Karpas-422 (cell line): ENCODE data around the gene MORC2. TPM values are rescaled to one million over a fixed set of nuclear protein-coding genes. Genes with fewer than 3 reads are reported as not detected.

Experiments
- DNase-seq: peaks from one replicate; pipeline ENCODE4 v3.0.0-alpha.2; 2015
- H2AFZ ChIP-seq: fragments of 200-600 bp; sonication (generic); 2 replicates; pipeline ENCODE4 v1.6.1; 2014; ENCODE audit warnings: antibody characterized with exemption, low read length, mixed read lengths
- H3K27ac ChIP-seq: fragments of 200-600 bp; sonication (generic); 2 replicates; pipeline ENCODE4 v1.5.1; 2014; ENCODE audit warnings: mild to moderate bottlenecking, low read length, moderate library complexity
- H3K27me3 ChIP-seq: fragments of 200-600 bp; sonication (generic); 2 replicates; pipeline ENCODE4 v1.6.1; 2014; ENCODE audit warnings: low read length, mixed read lengths
- H3K36me3 ChIP-seq: fragments of 200-600 bp; sonication (generic); 2 replicates; pipeline ENCODE4 v1.6.1; 2014; ENCODE audit warnings: low read length, mixed read lengths; ENCODE audit not compliant: insufficient read depth
- H3K4me1 ChIP-seq: fragments of 200-600 bp; sonication (generic); 2 replicates; pipeline ENCODE4 v1.6.1; 2014; ENCODE audit warnings: mild to moderate bottlenecking, low read length, mixed read lengths
- H3K4me2 ChIP-seq: fragments of 200-600 bp; sonication (generic); 2 replicates; pipeline ENCODE4 v1.6.1; 2014; ENCODE audit warnings: low read length, low read depth, mild to moderate bottlenecking; ENCODE audit not compliant: poor library complexity, severe bottlenecking
- H3K4me3 ChIP-seq: fragments of 200-600 bp; sonication (generic); 2 replicates; pipeline ENCODE4 v1.5.1; 2014; ENCODE audit warnings: mild to moderate bottlenecking, antibody characterized with exemption, low read length, mixed read lengths
- H3K79me2 ChIP-seq: fragments of 200-600 bp; sonication (generic); 2 replicates; pipeline ENCODE4 v1.6.1; 2014; ENCODE audit warnings: mild to moderate bottlenecking, low read length, mixed read lengths
- H3K9ac ChIP-seq: fragments of 200-600 bp; sonication (generic); 2 replicates; pipeline ENCODE4 v1.6.0; 2014; ENCODE audit warnings: low read length
- H3K9me2 ChIP-seq: fragments of 200-600 bp; sonication (generic), shearing (Covaris generic); replicated peaks from 2 replicates; pipeline ENCODE4 v1.6.0; 2014; ENCODE audit warnings: mild to moderate bottlenecking, low read length, moderate library complexity; ENCODE audit not compliant: insufficient read depth
- H3K9me3 ChIP-seq: fragments of 300-700, 200-600 bp; sonication (generic); 2 replicates; pipeline ENCODE4 v1.6.1; 2014; ENCODE audit warnings: low read length, mixed read lengths
- H4K20me1 ChIP-seq: fragments of 200-600 bp; sonication (generic); 2 replicates; pipeline ENCODE4 v1.6.1; 2014; ENCODE audit warnings: mild to moderate bottlenecking, antibody characterized with exemption, low read length, low read depth; ENCODE audit not compliant: insufficient read depth
- total RNA-seq: library from RNA; depleted of rRNA; stranded (reverse); fragments of >200 nt; shearing (Covaris generic); gene quantifications from 2 replicates; pipeline ENCODE4 v1.2.3, GENCODE V29; 2014; ENCODE audit warnings: low replicate concordance

MORC2 gene
- total RNA-seq, 1 experiment from 2014 or later, result 29.0 TPM

- no peaks in the 10 kb centered on the region for H3K9me3 ChIP-seq
- DNase-seq, result no peak
- H3K4me2 ChIP-seq, result no peak overlapping the region
- H3K4me1 ChIP-seq, result no peaks in the 10 kb centered on the region
- H3K4me3 ChIP-seq, result no peak overlapping the region
- H2AFZ ChIP-seq, result no peak overlapping the region
- no peak overlapping the region for H3K27ac ChIP-seq
- no peaks in the 10 kb centered on the region for H3K9me2 ChIP-seq
- H3K79me2 ChIP-seq, result no peaks in the 10 kb centered on the region
- no peaks in the 10 kb centered on the region for H3K27me3 ChIP-seq
- peaks cover 63% of the 10 kb centered on the region; the same call in 1 of the 2 replicates for H3K36me3 ChIP-seq
- H3K9ac ChIP-seq, result no peak overlapping the region
- no peaks in the 10 kb centered on the region for H4K20me1 ChIP-seq
Observed at GRCh38 chr22:30947173-30947815, 21.3 kb downstream of the MORC2 start.

GRCh38 chr22:30946354-30946753 is 22.2 kb downstream of the MORC2 start:
- Histone ChIP-seq H3K36me3 (peaks cover 67% of the 10 kb centered on the region), H4K20me1 (no peaks in the 10 kb centered on the region), H3K79me2 (no peaks in the 10 kb centered on the region), H3K27me3 (no peaks in the 10 kb centered on the region), H3K4me1 (no peaks in the 10 kb centered on the region), H3K4me3 (no peak overlapping the region), H3K9me2 (no peaks in the 10 kb centered on the region), H3K9me3 (no peaks in the 10 kb centered on the region), H3K4me2 (no peak overlapping the region), H2AFZ (no peak overlapping the region), H3K27ac (no peak overlapping the region), H3K9ac (no peak overlapping the region)
- DNase-seq, result no peak

DNA sequence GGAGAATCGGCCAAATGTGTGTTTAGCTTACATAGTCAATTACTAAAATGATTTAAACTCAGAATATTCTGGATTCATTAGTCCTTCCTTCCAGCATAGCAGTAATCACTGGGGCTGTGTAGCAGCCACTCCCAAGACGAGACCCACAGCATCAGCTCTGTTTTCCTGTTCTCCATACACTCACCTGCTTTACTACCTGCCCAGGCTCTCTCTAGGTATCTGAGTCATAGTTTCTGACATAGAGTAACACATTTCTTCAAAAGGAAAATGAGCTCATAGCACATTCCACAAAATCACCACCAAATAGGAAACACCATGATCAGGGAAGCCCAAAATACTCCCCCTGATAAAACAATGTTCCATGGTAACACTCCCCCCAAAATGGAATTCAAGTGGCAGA is 22.9 kb downstream of the MORC2 start:
- H3K9me3 ChIP-seq, result no peaks in the 10 kb centered on the region
- no peaks in the 10 kb centered on the region for H3K27me3 ChIP-seq
- no peaks in the 10 kb centered on the region for H4K20me1 ChIP-seq
- H2AFZ ChIP-seq, result no peak overlapping the region
- H3K36me3 ChIP-seq, result peaks cover 67% of the 10 kb centered on the region
- H3K4me3 ChIP-seq, result no peak overlapping the region
- H3K4me2 ChIP-seq, result no peak overlapping the region
- no peaks in the 10 kb centered on the region for H3K79me2 ChIP-seq
- no peaks in the 10 kb centered on the region for H3K9me2 ChIP-seq
- no peak for DNase-seq
- no peak overlapping the region for H3K9ac ChIP-seq
- H3K4me1 ChIP-seq, result no peaks in the 10 kb centered on the region
- H3K27ac ChIP-seq, result no peak overlapping the region

GRCh38 chr22:30944986-30945385 is 23.6 kb downstream of the MORC2 start:
- Histone ChIP-seq H4K20me1 (no peaks in the 10 kb centered on the region), H3K27ac (no peak overlapping the region), H3K4me3 (no peak overlapping the region), H3K79me2 (no peaks in the 10 kb centered on the region), H3K9ac (no peak overlapping the region), H2AFZ (no peak overlapping the region), H3K9me2 (no peaks in the 10 kb centered on the region), H3K27me3 (no peaks in the 10 kb centered on the region), H3K36me3 (peaks cover 64% of the 10 kb centered on the region), H3K4me2 (no peak overlapping the region), H3K4me1 (no peaks in the 10 kb centered on the region), H3K9me3 (no peaks in the 10 kb centered on the region)
- no peak for DNase-seq

GRCh38 chr22:30943368-30943767 is 25.2 kb downstream of the MORC2 start:
- no peaks in the 10 kb centered on the region for H3K79me2 ChIP-seq
- peaks cover 58% of the 10 kb centered on the region for H3K36me3 ChIP-seq
- DNase-seq, result no peak
- no peaks in the 10 kb centered on the region for H3K4me1 ChIP-seq
- H3K9me3 ChIP-seq, result no peaks in the 10 kb centered on the region
- no peaks in the 10 kb centered on the region for H4K20me1 ChIP-seq
- no peak overlapping the region for H3K4me2 ChIP-seq
- H3K27me3 ChIP-seq, result no peaks in the 10 kb centered on the region
- H2AFZ ChIP-seq, result no peak overlapping the region
- no peaks in the 10 kb centered on the region for H3K9me2 ChIP-seq
- no peak overlapping the region for H3K9ac ChIP-seq
- H3K4me3 ChIP-seq, result no peak overlapping the region
- no peak overlapping the region for H3K27ac ChIP-seq

DNA sequence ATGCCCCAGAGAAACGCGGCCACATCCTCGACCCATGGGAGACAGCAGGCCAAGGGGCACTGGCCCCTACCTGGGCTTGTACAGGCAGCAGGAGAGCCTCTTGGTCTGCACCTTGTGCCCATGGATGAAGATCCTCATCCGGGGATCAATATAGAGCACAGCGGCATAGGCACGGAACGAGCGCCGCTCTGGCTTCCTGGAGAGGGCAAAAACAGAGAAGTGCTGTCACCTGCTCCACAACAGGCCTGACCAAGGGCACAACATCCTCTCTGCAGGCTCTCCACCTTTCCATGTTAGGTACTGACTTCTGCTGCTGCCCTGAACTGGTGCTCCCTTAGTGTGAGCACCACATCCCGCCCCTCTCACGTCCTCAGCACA is 27.2 kb downstream of the MORC2 start:
- no peaks in the 10 kb centered on the region for H3K79me2 ChIP-seq
- H3K9me2 ChIP-seq, result no peaks in the 10 kb centered on the region
- H3K36me3 ChIP-seq, result peaks cover 53% of the 10 kb centered on the region
- no peaks in the 10 kb centered on the region for H3K9me3 ChIP-seq
- no peak overlapping the region for H2AFZ ChIP-seq
- H3K27ac ChIP-seq, result no peak overlapping the region
- no peak overlapping the region for H3K4me2 ChIP-seq
- no peak for DNase-seq
- H3K4me3 ChIP-seq, result no peak overlapping the region
- H3K27me3 ChIP-seq, result no peaks in the 10 kb centered on the region
- H3K9ac ChIP-seq, result no peak overlapping the region
- peaks cover 4% of the 10 kb centered on the region; the same call in 1 of the 2 replicates for H4K20me1 ChIP-seq
- no peaks in the 10 kb centered on the region for H3K4me1 ChIP-seq

DNA sequence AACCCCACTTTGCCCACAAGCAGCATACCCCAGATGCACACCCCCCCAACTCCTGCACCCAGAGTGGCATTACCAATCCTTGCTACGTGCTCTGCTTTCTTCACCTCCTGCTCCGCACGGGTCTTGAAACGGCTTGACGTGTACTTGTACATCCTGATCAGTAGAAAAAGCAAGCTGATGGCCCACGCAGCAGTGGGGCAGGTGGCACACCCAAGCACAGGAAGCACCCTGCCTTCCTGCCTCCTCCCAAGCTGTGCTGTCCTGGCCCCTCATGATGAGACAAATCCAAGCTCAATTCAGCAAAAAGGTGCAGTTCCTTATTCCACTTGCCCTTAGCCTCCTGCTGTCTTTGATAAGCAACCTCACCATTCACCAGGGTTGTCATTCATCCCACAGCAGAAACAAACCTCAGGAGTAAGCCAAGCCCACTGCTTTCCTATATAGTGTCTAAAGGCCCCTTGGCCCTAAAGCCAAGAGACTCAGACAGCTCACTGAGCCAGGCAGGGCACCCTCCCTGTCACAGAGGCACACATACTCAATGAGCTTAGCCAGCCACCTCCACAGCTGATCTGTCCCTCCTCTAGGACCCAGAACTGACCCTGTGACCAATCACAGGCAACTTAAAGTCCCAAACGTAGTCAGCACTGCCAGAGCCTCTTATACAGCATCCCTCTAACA is 27.8 kb downstream of the MORC2 start:
- Histone ChIP-seq H2AFZ (no peak overlapping the region), H3K27ac (no peak overlapping the region), H3K27me3 (no peaks in the 10 kb centered on the region), H3K36me3 (peaks cover 52% of the 10 kb centered on the region), H3K9ac (no peak overlapping the region), H3K79me2 (no peaks in the 10 kb centered on the region), H3K4me2 (no peak overlapping the region), H4K20me1 (peaks cover 4% of the 10 kb centered on the region; the same call in 1 of the 2 replicates), H3K9me3 (no peaks in the 10 kb centered on the region), H3K9me2 (no peaks in the 10 kb centered on the region), H3K4me3 (no peak overlapping the region), H3K4me1 (no peaks in the 10 kb centered on the region)
- DNase-seq, result no peak

DNA sequence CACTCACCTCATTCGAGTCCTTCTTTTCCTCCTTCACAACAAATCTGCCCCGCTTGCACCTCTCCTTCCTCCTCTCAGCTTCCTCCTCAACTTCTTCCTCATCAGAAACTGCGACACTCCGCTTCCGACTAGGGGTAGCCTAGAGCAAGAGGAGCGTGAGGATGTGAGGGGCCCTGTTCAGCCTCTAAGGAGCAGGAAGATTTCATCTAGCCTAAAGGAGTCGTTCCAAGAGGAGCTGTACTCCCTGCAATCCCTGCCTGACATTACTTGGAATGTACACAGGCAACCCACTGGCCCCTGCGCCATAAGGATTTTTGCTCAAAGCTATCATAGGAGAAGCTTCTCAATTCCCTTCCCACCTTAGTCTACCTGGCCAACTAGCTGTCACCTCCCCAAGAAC is 34.5 kb downstream of the MORC2 start:
- no peak overlapping the region for H3K9ac ChIP-seq
- H3K4me3 ChIP-seq, result no peak overlapping the region
- no peak overlapping the region for H3K4me2 ChIP-seq
- peaks cover 39% of the 10 kb centered on the region for H3K36me3 ChIP-seq
- H4K20me1 ChIP-seq, result peaks cover 4% of the 10 kb centered on the region; the same call in 1 of the 2 replicates
- H2AFZ ChIP-seq, result no peak overlapping the region
- no peak overlapping the region for H3K27ac ChIP-seq
- no peaks in the 10 kb centered on the region for H3K27me3 ChIP-seq
- no peaks in the 10 kb centered on the region for H3K9me3 ChIP-seq
- H3K79me2 ChIP-seq, result no peaks in the 10 kb centered on the region
- DNase-seq, result no peak
- H3K9me2 ChIP-seq, result no peaks in the 10 kb centered on the region
- no peaks in the 10 kb centered on the region for H3K4me1 ChIP-seq
